ENCODE measurements around the gene NOP53.

DNA sequence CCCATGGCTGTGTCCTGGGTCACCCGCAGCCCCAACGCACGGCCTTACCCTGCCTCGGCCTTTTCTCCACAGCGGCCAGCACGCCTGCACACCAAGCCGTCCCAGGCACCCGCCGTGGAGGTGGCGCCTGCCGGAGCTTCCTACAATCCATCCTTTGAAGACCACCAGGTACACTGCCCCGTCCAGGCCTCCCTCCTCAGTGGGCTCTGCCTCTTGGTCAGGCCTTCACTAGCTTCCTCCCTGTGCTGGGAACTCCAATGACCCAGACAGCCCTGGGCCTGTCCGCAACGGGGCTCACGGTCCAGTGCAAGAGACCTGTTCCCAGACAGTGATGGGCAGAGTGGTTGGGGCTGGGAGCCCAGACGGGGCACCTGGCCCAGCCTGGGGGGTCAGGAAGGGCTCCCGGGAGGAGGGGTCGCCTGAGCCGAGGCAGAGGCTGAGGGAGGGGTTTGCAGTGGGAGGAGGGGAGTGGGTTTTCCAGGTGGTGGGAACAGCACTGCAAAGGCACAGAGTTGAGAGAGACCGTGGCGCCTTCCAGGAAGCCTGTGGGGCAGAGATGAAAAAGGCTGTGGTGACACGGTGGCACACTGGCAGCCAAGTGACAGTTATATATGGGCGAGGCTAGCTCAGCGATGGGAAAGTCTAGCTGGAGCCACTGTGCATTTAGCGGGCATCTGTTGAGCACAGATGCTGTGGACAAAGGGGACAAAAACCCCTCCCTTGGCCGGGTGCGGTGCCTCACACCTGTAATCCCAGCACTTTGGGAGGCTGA lies 7.3 kb downstream of the NOP53 start:
- TF ChIP-seq SP1 (IDR thresholded peaks at IDR 0.05; ENCODE audit: low read depth, low read length) (no peak), CTCF (IDR thresholded peaks at IDR 0.05; ENCODE audit: control extremely low read depth in 1 of 3, insufficient read depth in 1 of 3, low read depth in 1 of 3, low read length in 3 of 3) (no peak), ASH2L (IDR thresholded peaks at IDR 0.05; ENCODE audit: low read length) (no peak), SP2 (IDR thresholded peaks at IDR 0.05; ENCODE audit: low read length) (no peak), EP300 (IDR thresholded peaks at IDR 0.05; ENCODE audit: borderline replicate concordance in 1 of 2, low read depth in 2 of 2, low read length in 2 of 2) (no peak)
- TF ChIP-seq, protein P1, sequence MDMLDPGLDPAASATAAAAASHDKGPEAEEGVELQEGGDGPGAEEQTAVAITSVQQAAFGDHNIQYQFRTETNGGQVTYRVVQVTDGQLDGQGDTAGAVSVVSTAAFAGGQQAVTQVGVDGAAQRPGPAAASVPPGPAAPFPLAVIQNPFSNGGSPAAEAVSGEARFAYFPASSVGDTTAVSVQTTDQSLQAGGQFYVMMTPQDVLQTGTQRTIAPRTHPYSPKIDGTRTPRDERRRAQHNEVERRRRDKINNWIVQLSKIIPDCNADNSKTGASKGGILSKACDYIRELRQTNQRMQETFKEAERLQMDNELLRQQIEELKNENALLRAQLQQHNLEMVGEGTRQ (IDR thresholded peaks at IDR 0.05; ENCODE audit: low read length) = no peak
